Body of pancreas (tissue), 4 donors: Measurements from ENCODE around the gene DOC2B.

Source experiments
- POLR2A ChIP-seq, 3 donors: fragments of 450-650 bp; IDR thresholded peaks; one replicate each; pipeline ENCODE4 v1.6.1; 2016; ENCODE audit warnings: antibody characterized with exemption in 3 of 3, mild to moderate bottlenecking in 2 of 3
- TF ChIP-seq, protein P1 (sequence below), 7 experiments: fragments of 450-650 bp in 4 of 7; fragments of 200-600 bp in 3 of 7; sonication (generic) in 3 of 7; IDR thresholded peaks; one replicate each; pipeline ENCODE4 v1.5.1; 2016 to 2019; ENCODE audit warnings: antibody characterized with exemption in 7 of 7

DNA sequence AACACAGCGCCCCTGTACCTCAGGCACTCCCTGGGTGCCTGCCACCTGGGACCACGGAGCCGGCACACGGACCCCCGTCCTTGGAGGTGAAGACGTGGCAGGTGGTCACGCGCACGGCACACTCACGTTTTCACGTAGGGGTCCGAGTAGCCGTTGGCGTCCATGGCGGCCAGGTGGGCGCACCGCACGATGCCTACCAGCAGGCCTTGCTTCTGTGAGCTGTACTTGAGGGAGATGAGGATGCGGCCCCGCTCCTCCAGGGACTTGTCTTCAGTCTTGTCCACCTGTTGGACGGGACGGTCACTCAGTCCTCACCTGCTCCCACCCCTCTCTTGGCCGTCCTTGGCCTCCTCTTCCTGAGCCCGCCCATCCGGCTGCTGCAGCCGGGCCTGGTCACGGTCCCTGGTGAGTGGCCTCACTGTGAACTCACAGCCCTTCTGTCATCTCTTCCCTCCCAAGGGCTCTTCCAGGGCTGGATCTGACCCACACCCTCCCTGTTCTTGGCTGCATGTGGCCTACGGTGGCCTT lies 25.3 kb downstream of the DOC2B start:
- TF ChIP-seq, protein P1, sequence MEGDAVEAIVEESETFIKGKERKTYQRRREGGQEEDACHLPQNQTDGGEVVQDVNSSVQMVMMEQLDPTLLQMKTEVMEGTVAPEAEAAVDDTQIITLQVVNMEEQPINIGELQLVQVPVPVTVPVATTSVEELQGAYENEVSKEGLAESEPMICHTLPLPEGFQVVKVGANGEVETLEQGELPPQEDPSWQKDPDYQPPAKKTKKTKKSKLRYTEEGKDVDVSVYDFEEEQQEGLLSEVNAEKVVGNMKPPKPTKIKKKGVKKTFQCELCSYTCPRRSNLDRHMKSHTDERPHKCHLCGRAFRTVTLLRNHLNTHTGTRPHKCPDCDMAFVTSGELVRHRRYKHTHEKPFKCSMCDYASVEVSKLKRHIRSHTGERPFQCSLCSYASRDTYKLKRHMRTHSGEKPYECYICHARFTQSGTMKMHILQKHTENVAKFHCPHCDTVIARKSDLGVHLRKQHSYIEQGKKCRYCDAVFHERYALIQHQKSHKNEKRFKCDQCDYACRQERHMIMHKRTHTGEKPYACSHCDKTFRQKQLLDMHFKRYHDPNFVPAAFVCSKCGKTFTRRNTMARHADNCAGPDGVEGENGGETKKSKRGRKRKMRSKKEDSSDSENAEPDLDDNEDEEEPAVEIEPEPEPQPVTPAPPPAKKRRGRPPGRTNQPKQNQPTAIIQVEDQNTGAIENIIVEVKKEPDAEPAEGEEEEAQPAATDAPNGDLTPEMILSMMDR (IDR thresholded peaks at IDR 0.05) = no peak
- TF ChIP-seq POLR2A (IDR thresholded peaks at IDR 0.05) = no peak
